GM23338 (cell line): Measurements from ENCODE around the gene CACNB2. TPM values are rescaled to one million over a fixed set of nuclear protein-coding genes. Genes with fewer than 3 reads are reported as not detected.

ENCODE experiments used
- ATAC-seq: fragments of 200-7000 bp; cut with Tn5 transposase; 3 replicates; pipeline ENCODE4 v1.9.1; 2020
- DNase-seq: peaks from one replicate; pipeline ENCODE4 v3.0.0-alpha.2; 2015; ENCODE audit warnings: low spot score
- H2AFZ ChIP-seq: fragments of 200-600 bp; sonication (generic); 2 replicates; pipeline ENCODE4 v1.8.0; 2016; ENCODE audit warnings: antibody characterized with exemption, mild to moderate bottlenecking, moderate library complexity
- H3F3A ChIP-seq: fragments of 200-600 bp; sonication (generic); replicated peaks from 2 replicates; pipeline ENCODE4 v1.8.0; 2017; ENCODE audit warnings: antibody characterized with exemption, mixed run types, low read depth
- H3K27ac ChIP-seq: fragments of 200-600 bp; sonication (generic); 2 replicates; pipeline ENCODE4 v1.6.1; 2016; ENCODE audit warnings: low read depth
- H3K27me3 ChIP-seq: fragments of 200-600 bp; sonication (generic); 2 replicates; pipeline ENCODE4 v1.8.0; 2016; ENCODE audit warnings: mild to moderate bottlenecking, mixed run types, moderate library complexity; ENCODE audit not compliant: insufficient read depth
- H3K36me3 ChIP-seq: fragments of 200-600 bp; sonication (generic); 2 replicates; pipeline ENCODE4 v1.8.0; 2016; ENCODE audit warnings: mild to moderate bottlenecking; ENCODE audit not compliant: insufficient read depth
- H3K4me1 ChIP-seq: fragments of 200-600 bp; sonication (generic); 2 replicates; pipeline ENCODE4 v1.8.0; 2016; ENCODE audit warnings: mild to moderate bottlenecking, moderate library complexity; ENCODE audit not compliant: insufficient read depth
- H3K4me2 ChIP-seq: fragments of 200-600 bp; sonication (generic); 2 replicates; pipeline ENCODE4 v1.7.1; 2017; ENCODE audit warnings: mixed run types
- H3K4me3 ChIP-seq: fragments of 200-600 bp; sonication (generic); 2 replicates; pipeline ENCODE4 v1.6.1; 2016; ENCODE audit warnings: mixed run types
- H3K79me2 ChIP-seq: fragments of 200-600 bp; sonication (generic); replicated peaks from 2 replicates; pipeline ENCODE4 v1.8.0; 2017; ENCODE audit warnings: mild to moderate bottlenecking; ENCODE audit not compliant: insufficient read depth
- H3K9me2 ChIP-seq: fragments of 200-600 bp; sonication (generic); 2 replicates; pipeline ENCODE4 v1.8.0; 2017; ENCODE audit not compliant: insufficient read depth
- H4K20me1 ChIP-seq: fragments of 200-600 bp; sonication (generic); replicated peaks from 2 replicates; pipeline ENCODE4 v1.8.0; 2017; ENCODE audit warnings: mild to moderate bottlenecking; ENCODE audit not compliant: insufficient read depth
- H3K27ac Mint-ChIP-seq: 2 replicates; pipeline ENCODE4 v1.8.0; 2020; ENCODE audit warnings: inconsistent platforms, mild to moderate bottlenecking, moderate library complexity, mixed read lengths
- H3K27me3 Mint-ChIP-seq: 3 replicates; pipeline ENCODE4 v1.8.0; 2022; ENCODE audit warnings: low read depth, mild to moderate bottlenecking, moderate library complexity, mixed read lengths, inconsistent platforms; ENCODE audit not compliant: insufficient read depth, poor library complexity
- H3K36me3 Mint-ChIP-seq: 3 replicates; pipeline ENCODE4 v1.8.0; 2021; ENCODE audit warnings: low read depth, mild to moderate bottlenecking, inconsistent platforms, moderate library complexity, mixed read lengths
- H3K4me1 Mint-ChIP-seq: 3 replicates; pipeline ENCODE4 v1.8.0; 2020; ENCODE audit warnings: mild to moderate bottlenecking, inconsistent platforms, mixed read lengths
- H3K4me3 Mint-ChIP-seq: 3 replicates; pipeline ENCODE4 v1.8.0; 2021; ENCODE audit warnings: moderate library complexity, mild to moderate bottlenecking, inconsistent platforms, mixed read lengths
- H3K9me3 Mint-ChIP-seq: 3 replicates; pipeline ENCODE4 v1.8.0; 2020; ENCODE audit warnings: moderate library complexity, mild to moderate bottlenecking, inconsistent platforms, mixed read lengths
- ETS1 ChIP-seq: IDR thresholded peaks from 2 replicates; pipeline ENCODE4 v1.6.1; 2016; ENCODE audit warnings: antibody characterized with exemption
- NANOG ChIP-seq: IDR thresholded peaks from 2 replicates; pipeline ENCODE4 v1.6.1; 2016; ENCODE audit warnings: antibody characterized with exemption, borderline replicate concordance
- POLR2AphosphoS5 ChIP-seq: IDR thresholded peaks from 2 replicates; pipeline ENCODE4 v1.6.1; 2016; ENCODE audit warnings: antibody characterized with exemption, low read depth
- REST ChIP-seq: IDR thresholded peaks from one replicate; pipeline ENCODE4 v1.6.1; 2018; ENCODE audit warnings: antibody characterized with exemption; ENCODE audit not compliant: unreplicated experiment
- ZNF114 ChIP-seq: fragments of 250-450 bp; sonication (Bioruptor Pico); IDR thresholded peaks from 2 replicates; pipeline ENCODE4 v1.5.0; 2020; ENCODE audit warnings: mild to moderate bottlenecking, moderate library complexity
- ZNF331 ChIP-seq: fragments of 250-450 bp; sonication (Bioruptor Pico); IDR thresholded peaks from 2 replicates; pipeline ENCODE4 v1.5.0; 2020; ENCODE audit warnings: low read depth, mild to moderate bottlenecking, moderate library complexity
- ZNF462 ChIP-seq: fragments of 250-450 bp; sonication (Bioruptor Pico); IDR thresholded peaks from 2 replicates; pipeline ENCODE4 v1.5.0; 2020; ENCODE audit warnings: mild to moderate bottlenecking, moderate library complexity
- polyA plus RNA-seq: library from polyadenylated mRNA; unstranded; fragments of >200 nt; fragmentation: Nextera tagmentation; extraction: Ambion mirVana; gene quantifications from 2 replicates; pipeline ENCODE4 v1.2.1, GENCODE V29; 2016
- total RNA-seq: library from RNA; depleted of rRNA; stranded (reverse); fragments of >200 nt; shearing (Covaris generic); gene quantifications from 2 replicates; pipeline ENCODE4 v1.2.3, GENCODE V29; 2014

The CACNB2 gene
- total and polyA plus RNA-seq, 2 experiments from 2014 or later = 5.0 to 5.9 TPM

GRCh38 chr10:18211862-18212261 is 71.6 kb downstream of the CACNB2 start (continued):
- no peak for TF ChIP-seq REST
- TF ChIP-seq POLR2AphosphoS5 = no peak
- TF ChIP-seq ETS1 = no peak

- Histone ChIP-seq H3K27me3 (no peaks in the 10 kb centered on the region), H3K4me2 (no peak overlapping the region), H3K36me3 (no peaks in the 10 kb centered on the region), H2AFZ (no peak overlapping the region), H3F3A (no peaks in the 10 kb centered on the region), H4K20me1 (no peaks in the 10 kb centered on the region), H3K4me3 (no peak overlapping the region), H3K27ac (no peak overlapping the region), H3K4me1 (no peaks in the 10 kb centered on the region), H3K9me2 (no peaks in the 10 kb centered on the region), H3K79me2 (no peaks in the 10 kb centered on the region)
- Mint-ChIP-seq H3K27me3 (peaks cover 2% of the 10 kb centered on the region), H3K4me1 (peaks cover 3% of the 10 kb centered on the region; the same call in 1 of the 3 replicates), H3K27ac (no peak overlapping the region), H3K36me3 (no peaks in the 10 kb centered on the region), H3K4me3 (no peak overlapping the region), H3K9me3 (no peaks in the 10 kb centered on the region)
- ATAC-seq = no peak
- no peak for DNase-seq
- TF ChIP-seq NANOG (no peak), POLR2AphosphoS5 (no peak), ZNF114 (CRISPR knock-in tag) (no peak), ETS1 (no peak), ZNF462 (CRISPR knock-in tag) (no peak), REST (no peak), ZNF331 (no peak)
Measured at GRCh38 chr10:18213271-18213670, 73.0 kb downstream of the CACNB2 start.
